CD8-positive, alpha-beta memory T cell (primary cell): ENCODE data around the gene SDK1. TPM values are rescaled to one million over a fixed set of nuclear protein-coding genes. Genes with fewer than 3 reads are reported as not detected.

Source experiments
- CTCF ChIA-PET: fragments of 350-600 bp; sonication (Branson Sonifier 250); formaldehyde crosslinking; loops from one replicate; lab custom pipeline; 2021; ENCODE audit warnings: antibody characterized with exemption; lab: Charles Lee
- POLR2A ChIA-PET: fragments of 350-600 bp; sonication (Branson Sonifier 250); formaldehyde crosslinking; loops from one replicate; lab custom pipeline; 2021; ENCODE audit warnings: antibody characterized with exemption; lab: Charles Lee
- DNase-seq, 5 donors: peaks; one replicate each; pipeline versions ENCODE4 v3.0.0 to v3.0.0-alpha.2; 2020 to 2022; ENCODE audit warnings: mixed read lengths in 1 of 5
- H3K27ac ChIP-seq: one replicate; pipeline ENCODE4 v1.7.0; 2013; ENCODE audit warnings: low read depth, mild to moderate bottlenecking, low read length, moderate library complexity
- H3K27me3 ChIP-seq: 2 replicates; pipeline ENCODE4 v1.7.0; 2013; ENCODE audit warnings: low read length, mild to moderate bottlenecking; ENCODE audit not compliant: insufficient read depth, poor library complexity, severe bottlenecking
- H3K36me3 ChIP-seq: 2 replicates; pipeline ENCODE4 v1.7.0; 2013; ENCODE audit warnings: mild to moderate bottlenecking, low read length, moderate library complexity; ENCODE audit not compliant: insufficient read depth
- H3K4me1 ChIP-seq: 2 replicates; pipeline ENCODE4 v1.7.0; 2013; ENCODE audit warnings: mild to moderate bottlenecking, low read length, moderate library complexity; ENCODE audit not compliant: insufficient read depth
- H3K4me3 ChIP-seq: 2 replicates; pipeline ENCODE4 v1.7.0; 2013; ENCODE audit warnings: mild to moderate bottlenecking, low read length
- H3K9me3 ChIP-seq: 2 replicates; pipeline ENCODE4 v1.7.0; 2013; ENCODE audit warnings: mild to moderate bottlenecking, low read length
- H3K27ac Mint-ChIP-seq, 8 donors: one replicate each; pipeline ENCODE4 v1.8.0; 2020 to 2021; ENCODE audit warnings: mixed read lengths in 8 of 8, mild to moderate bottlenecking in 6 of 8, inconsistent platforms in 3 of 8, moderate library complexity in 3 of 8
- H3K27me3 Mint-ChIP-seq, 2 donors: one replicate each; pipeline ENCODE4 v1.8.0; 2020 to 2021; ENCODE audit warnings: mixed read lengths in 2 of 2, mild to moderate bottlenecking in 1 of 2, moderate library complexity in 1 of 2
- H3K36me3 Mint-ChIP-seq, 3 donors: one replicate each; pipeline ENCODE4 v1.8.0; 2020 to 2021; ENCODE audit warnings: mixed read lengths in 3 of 3, inconsistent platforms in 1 of 3, mild to moderate bottlenecking in 1 of 3
- H3K4me1 Mint-ChIP-seq, 3 donors: one replicate each; pipeline ENCODE4 v1.8.0; 2020 to 2021; ENCODE audit warnings: mixed read lengths in 3 of 3, inconsistent platforms in 1 of 3, mild to moderate bottlenecking in 1 of 3
- H3K4me3 Mint-ChIP-seq, 7 donors: one replicate each; pipeline ENCODE4 v1.8.0; 2020 to 2021; ENCODE audit warnings: mixed read lengths in 7 of 7, mild to moderate bottlenecking in 6 of 7, moderate library complexity in 4 of 7, inconsistent platforms in 2 of 7
- H3K9me3 Mint-ChIP-seq, 5 donors: one replicate each; pipeline ENCODE4 v1.8.0; 2020 to 2022; ENCODE audit warnings: mixed read lengths in 5 of 5, mild to moderate bottlenecking in 3 of 5, moderate library complexity in 2 of 5, inconsistent platforms in 1 of 5
- polyA plus RNA-seq: library from polyadenylated mRNA; unstranded; fragments of 300-500 nt; fragmentation: Illumina TruSeq; gene quantifications from one replicate; pipeline ENCODE4 v1.2.3, GENCODE V29; 2021
- total RNA-seq, 2 experiments: library from RNA; stranded (reverse); gene quantifications; one replicate each; pipeline ENCODE4 v1.2.3, GENCODE V29; 2021

Gene SDK1
- total and polyA plus RNA-seq, 3 experiments from 2014 or later = 0.04 TPM; not detected in 1

DNA sequence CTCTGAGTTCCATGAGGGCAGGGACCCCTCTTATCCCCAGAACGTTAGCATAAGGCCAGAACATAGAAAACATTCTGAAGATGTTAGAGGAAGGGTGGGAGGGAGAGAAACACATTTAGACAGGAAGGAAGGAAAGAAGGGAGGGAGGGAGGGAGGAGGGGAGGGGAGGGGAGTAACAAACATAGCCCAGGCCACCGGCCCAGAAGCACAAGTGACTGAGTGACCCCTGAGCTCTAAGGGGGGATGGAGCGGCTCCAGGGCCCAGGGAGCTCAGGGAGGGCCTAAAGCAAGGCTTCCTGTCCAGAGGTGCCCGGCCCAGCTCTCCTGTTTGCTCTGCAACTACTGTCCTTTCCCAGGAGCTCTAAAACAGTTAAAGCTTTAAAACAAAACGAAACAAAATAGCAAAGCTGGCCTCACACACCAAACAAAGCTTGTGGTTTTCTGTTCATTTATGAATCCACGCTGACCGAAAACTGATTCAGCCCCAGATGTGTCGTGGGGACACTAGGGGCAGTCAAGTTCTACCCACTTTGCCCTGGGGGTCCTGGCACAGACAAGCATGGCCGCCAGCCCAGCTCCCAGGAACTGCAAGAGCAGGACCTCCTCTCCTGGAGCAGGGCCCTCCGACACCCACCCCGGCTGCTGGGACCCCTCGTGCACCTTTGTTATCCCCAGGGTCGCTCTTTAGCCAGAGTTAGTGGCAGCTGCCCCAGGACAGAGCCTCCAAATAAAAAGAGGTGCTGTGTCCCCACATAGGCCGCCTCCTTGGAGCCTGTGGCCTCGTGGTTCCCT is 884.9 kb downstream of the SDK1 start:
- Mint-ChIP-seq H3K9me3 (peaks cover 0 to 2% (median 0%) of the 10 kb centered on the region in 5 donors), H3K36me3 (no peaks in the 10 kb centered on the region), H3K27me3 (no peaks in the 10 kb centered on the region), H3K4me3 (no peak overlapping the region), H3K4me1 (no peaks in the 10 kb centered on the region), H3K27ac (no peak overlapping the region)
- no peaks in the 10 kb centered on the region for H3K4me1 ChIP-seq
- H3K27ac ChIP-seq = no peak overlapping the region
- H3K27me3 ChIP-seq = no peaks in the 10 kb centered on the region
- POLR2A ChIA-PET = no interaction called here
- no peak for DNase-seq
- CTCF ChIA-PET = no interaction called here
- H3K9me3 ChIP-seq = no peaks in the 10 kb centered on the region
- H3K36me3 ChIP-seq = no peaks in the 10 kb centered on the region
- no peak overlapping the region for H3K4me3 ChIP-seq

DNA sequence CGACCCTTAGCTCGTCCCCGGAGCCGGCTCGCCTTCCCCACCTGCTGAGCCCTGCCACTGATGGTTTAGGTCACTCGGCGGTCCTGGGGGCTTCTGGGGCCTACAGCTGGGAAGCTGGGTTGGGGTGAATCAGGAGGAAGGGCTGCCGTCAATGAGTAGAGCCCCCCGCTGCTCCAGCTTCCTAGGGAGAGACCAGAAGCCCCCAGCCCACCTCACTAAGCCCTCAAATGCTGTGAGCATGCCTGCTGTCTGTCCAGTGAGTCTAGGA is 885.4 kb downstream of the SDK1 start:
- Histone ChIP-seq H3K4me3 (no peak overlapping the region), H3K27me3 (no peaks in the 10 kb centered on the region), H3K9me3 (no peaks in the 10 kb centered on the region), H3K36me3 (no peaks in the 10 kb centered on the region), H3K27ac (no peak overlapping the region), H3K4me1 (no peaks in the 10 kb centered on the region)
- no peaks in the 10 kb centered on the region for H3K36me3 Mint-ChIP-seq
- peaks cover 0 to 2% (median 0%) of the 10 kb centered on the region in 5 donors for H3K9me3 Mint-ChIP-seq
- no peaks in the 10 kb centered on the region for H3K27me3 Mint-ChIP-seq
- no peak overlapping the region for H3K4me3 Mint-ChIP-seq
- DNase-seq = no peak
- H3K4me1 Mint-ChIP-seq = no peaks in the 10 kb centered on the region
- ChIA-PET POLR2A (no interaction called here), CTCF (no interaction called here)
- H3K27ac Mint-ChIP-seq = no peak overlapping the region

DNA sequence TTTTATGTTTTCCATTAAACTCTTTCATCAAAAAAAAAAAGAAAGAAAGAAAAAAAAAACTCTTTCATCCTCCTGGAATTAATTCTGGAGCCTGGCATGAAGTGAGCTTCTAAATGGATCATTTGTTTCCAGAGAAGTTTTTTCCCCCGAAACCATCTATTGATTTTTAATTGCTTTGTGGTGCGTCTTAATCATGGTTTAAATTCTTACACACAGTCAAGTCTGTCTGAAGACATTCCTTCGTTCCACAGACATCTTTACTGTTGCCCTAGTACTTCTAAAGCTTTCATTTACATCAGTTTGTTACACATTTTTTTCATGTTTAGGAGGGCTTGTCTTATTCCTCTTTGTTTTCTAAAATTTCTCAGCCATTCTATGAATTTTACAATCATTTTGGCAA is 887.6 kb downstream of the SDK1 start:
- no peak for DNase-seq

DNA sequence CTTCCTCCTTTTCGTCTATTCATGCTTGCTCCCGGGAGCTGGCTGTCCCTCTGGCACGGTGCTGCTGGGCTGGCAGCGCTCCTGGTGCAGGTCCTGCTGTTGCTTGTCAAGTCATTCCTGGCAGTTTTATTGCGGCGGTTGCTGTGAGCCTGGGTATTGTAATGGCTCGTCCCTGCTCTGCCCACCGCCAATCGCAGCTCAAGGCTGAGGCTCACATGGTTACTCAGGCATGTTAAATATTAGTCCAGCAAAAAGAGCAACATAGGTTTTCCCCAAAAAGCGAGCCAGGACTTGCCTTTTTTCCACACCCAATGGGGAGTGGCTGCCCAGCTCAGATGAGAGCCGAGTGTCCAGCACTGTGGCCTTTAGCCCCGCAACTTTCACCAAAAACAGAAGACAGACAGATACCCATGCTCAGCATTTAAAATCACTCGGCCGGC is 888.1 kb downstream of the SDK1 start:
- CTCF ChIA-PET = no interaction called here
- Mint-ChIP-seq H3K9me3 (no peaks in the 10 kb centered on the region), H3K4me1 (no peaks in the 10 kb centered on the region), H3K27me3 (no peaks in the 10 kb centered on the region), H3K36me3 (no peaks in the 10 kb centered on the region), H3K4me3 (no peak overlapping the region), H3K27ac (no peak overlapping the region)
- Histone ChIP-seq H3K4me3 (no peak overlapping the region), H3K4me1 (no peaks in the 10 kb centered on the region), H3K36me3 (no peaks in the 10 kb centered on the region), H3K27ac (no peak overlapping the region), H3K27me3 (no peaks in the 10 kb centered on the region), H3K9me3 (no peaks in the 10 kb centered on the region)
- POLR2A ChIA-PET = no interaction called here
- no peak for DNase-seq

More for the DNA sequence above, 887.6 kb downstream of the SDK1 start:
- Mint-ChIP-seq H3K27me3 (no peaks in the 10 kb centered on the region), H3K9me3 (no peaks in the 10 kb centered on the region), H3K27ac (no peak overlapping the region), H3K4me1 (no peaks in the 10 kb centered on the region), H3K36me3 (no peaks in the 10 kb centered on the region), H3K4me3 (no peak overlapping the region)
- H3K4me1 ChIP-seq = no peaks in the 10 kb centered on the region
- POLR2A ChIA-PET = no interaction called here
- H3K36me3 ChIP-seq = no peaks in the 10 kb centered on the region
- CTCF ChIA-PET = no interaction called here
- H3K4me3 ChIP-seq = no peak overlapping the region
- H3K27me3 ChIP-seq = no peaks in the 10 kb centered on the region
- H3K27ac ChIP-seq = no peak overlapping the region
- H3K9me3 ChIP-seq = no peaks in the 10 kb centered on the region

DNA sequence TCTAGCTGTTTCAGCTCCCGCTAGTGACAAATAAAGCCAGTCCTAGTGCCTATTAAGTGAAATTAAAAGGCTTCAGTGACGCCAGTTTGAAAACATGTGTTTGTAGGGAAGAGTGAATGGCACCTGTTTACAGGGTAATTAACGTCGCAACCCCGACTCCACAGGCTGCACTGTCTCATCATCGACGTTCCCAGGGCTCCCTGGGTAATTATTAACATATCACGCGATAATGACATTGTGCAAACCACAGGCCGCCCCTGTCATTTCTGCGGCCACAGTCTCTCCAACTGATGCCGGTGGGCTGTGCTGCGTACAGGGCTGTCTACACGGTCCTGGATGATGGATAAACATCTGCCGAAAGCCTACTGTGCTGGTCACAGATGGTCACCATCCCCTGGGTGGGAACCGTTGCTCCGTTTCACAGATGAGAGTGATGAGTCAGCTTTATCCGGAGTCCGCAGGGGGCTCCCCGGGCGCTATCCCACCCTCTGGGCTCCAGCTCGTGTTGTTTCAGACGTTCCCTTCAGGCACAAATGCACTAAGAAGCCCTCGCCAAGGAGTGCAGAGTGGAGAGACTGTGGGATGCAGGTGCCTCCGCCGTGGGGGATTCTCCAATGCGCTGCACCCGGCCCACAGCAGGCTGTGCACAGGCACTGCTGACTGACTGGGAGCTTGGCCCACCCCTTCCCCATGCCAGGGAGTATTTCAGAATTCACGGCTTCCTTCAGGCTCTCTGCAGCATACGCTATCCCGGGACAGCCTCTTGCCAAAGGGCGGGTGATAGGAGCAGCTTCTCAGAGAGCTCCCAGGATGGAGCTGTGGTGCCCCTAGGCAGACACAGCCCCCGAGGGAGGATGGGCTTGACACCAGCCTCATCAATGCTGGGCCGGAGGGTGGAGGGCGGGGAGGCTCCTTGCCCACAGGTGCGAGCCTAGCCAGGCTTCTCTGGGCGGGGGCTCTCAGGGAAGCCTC is 889.2 kb downstream of the SDK1 start:
- H3K4me1 Mint-ChIP-seq = no peaks in the 10 kb centered on the region
- DNase-seq = no peak
- CTCF ChIA-PET = no interaction called here
- Histone ChIP-seq H3K36me3 (no peaks in the 10 kb centered on the region), H3K4me1 (no peaks in the 10 kb centered on the region), H3K27ac (no peak overlapping the region), H3K4me3 (no peak overlapping the region), H3K27me3 (no peaks in the 10 kb centered on the region), H3K9me3 (no peaks in the 10 kb centered on the region)
- H3K27ac Mint-ChIP-seq = no peak overlapping the region
- no peaks in the 10 kb centered on the region for H3K9me3 Mint-ChIP-seq
- H3K27me3 Mint-ChIP-seq = no peaks in the 10 kb centered on the region
- no peak overlapping the region for H3K4me3 Mint-ChIP-seq
- POLR2A ChIA-PET = interaction anchor here (0.7 kb wide), 1 partner anchor 305 kb away, joined by 4 read pairs; no protein-coding TSS in a partner anchor
- H3K36me3 Mint-ChIP-seq = no peaks in the 10 kb centered on the region

DNA sequence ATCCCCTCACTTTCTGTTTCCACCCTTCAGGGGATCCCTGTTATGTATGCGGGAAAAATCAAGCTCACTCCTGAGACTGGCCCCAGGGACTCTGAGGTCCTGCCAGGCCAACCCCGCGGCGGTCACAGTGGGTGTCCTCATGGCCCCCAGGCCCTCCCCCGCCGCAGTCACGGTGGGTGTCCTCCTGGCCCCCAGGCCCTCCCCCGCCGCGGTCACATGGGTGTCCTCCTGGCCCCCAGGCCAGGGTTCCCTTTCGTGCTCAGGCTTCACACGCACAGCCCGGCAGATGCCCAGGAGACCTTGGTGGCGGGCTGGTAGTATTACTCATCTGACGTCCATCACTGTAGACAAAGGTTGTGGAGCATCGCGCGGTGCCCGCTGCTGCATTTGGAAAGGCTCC is 890.0 kb downstream of the SDK1 start:
- Histone ChIP-seq H3K4me1 (no peaks in the 10 kb centered on the region), H3K9me3 (no peaks in the 10 kb centered on the region), H3K27ac (no peak overlapping the region), H3K4me3 (no peak overlapping the region), H3K27me3 (no peaks in the 10 kb centered on the region), H3K36me3 (no peaks in the 10 kb centered on the region)
- DNase-seq = no peak
- Mint-ChIP-seq H3K27me3 (peaks cover 0 to under 1% of the 10 kb centered on the region in 2 donors), H3K4me3 (no peak overlapping the region), H3K4me1 (no peaks in the 10 kb centered on the region), H3K9me3 (no peaks in the 10 kb centered on the region), H3K27ac (no peak overlapping the region), H3K36me3 (no peaks in the 10 kb centered on the region)
- POLR2A ChIA-PET = no interaction called here
- CTCF ChIA-PET = no interaction called here

DNA sequence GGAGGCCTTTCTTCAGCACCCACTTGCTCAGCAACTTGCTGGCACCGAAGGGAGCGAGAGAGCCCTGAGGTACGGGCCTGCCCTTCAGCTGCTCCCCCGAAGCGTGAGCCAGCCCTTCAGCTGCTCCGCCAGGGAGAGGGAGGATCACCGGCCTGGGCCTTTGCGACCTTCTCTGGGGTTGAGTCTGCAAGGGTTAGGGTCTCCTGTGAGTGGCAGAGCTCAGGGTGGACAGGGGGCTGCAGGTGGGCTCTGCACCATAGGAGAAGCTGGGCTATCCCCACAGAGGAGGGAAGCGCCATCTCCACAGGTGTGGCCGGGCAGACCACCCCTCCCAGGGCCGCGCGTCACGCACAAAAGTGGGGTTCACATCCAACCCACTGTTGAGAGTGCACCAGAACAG is 890.5 kb downstream of the SDK1 start:
- no peak overlapping the region for H3K4me3 ChIP-seq
- H3K27me3 Mint-ChIP-seq = peaks cover 0 to 1% of the 10 kb centered on the region in 2 donors
- H3K27me3 ChIP-seq = no peaks in the 10 kb centered on the region
- no peaks in the 10 kb centered on the region for H3K9me3 ChIP-seq
- no peak overlapping the region for H3K27ac ChIP-seq
- H3K4me1 ChIP-seq = no peaks in the 10 kb centered on the region
- H3K9me3 Mint-ChIP-seq = no peaks in the 10 kb centered on the region
- H3K27ac Mint-ChIP-seq = no peak overlapping the region
- H3K4me3 Mint-ChIP-seq = no peak overlapping the region
- POLR2A ChIA-PET = no interaction called here
- CTCF ChIA-PET = no interaction called here
- no peaks in the 10 kb centered on the region for H3K36me3 Mint-ChIP-seq
- H3K36me3 ChIP-seq = no peaks in the 10 kb centered on the region
- DNase-seq = no peak
- H3K4me1 Mint-ChIP-seq = no peaks in the 10 kb centered on the region

DNA sequence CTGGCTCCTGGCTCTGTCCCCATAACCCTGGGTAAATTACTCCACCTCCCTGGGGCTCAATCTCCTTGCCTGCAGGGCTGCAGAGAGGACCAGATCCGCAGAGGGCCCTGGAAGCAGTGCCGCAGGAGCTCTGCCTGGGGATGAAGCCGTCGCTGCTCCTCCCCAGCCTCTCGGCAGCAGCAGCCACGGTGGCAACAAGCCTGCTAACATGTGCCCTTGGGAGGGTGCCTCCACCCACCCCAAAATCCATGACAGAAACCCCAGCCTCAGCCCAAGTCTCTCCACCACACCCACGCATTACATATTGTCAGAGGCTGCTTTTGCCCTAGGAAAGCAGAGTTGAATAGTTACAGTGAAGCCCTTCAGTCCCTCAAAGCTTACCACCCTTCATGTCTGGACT is 894.6 kb downstream of the SDK1 start:
- H3K4me1 ChIP-seq = no peaks in the 10 kb centered on the region
- ChIA-PET CTCF (no interaction called here), POLR2A (no interaction called here)
- H3K27ac ChIP-seq = no peak overlapping the region
- H3K36me3 ChIP-seq = no peaks in the 10 kb centered on the region
- no peak overlapping the region for H3K4me3 ChIP-seq
- no peak overlapping the region for H3K27ac Mint-ChIP-seq
- H3K9me3 ChIP-seq = no peaks in the 10 kb centered on the region
- peaks cover 0 to 4% of the 10 kb centered on the region in 2 donors for H3K27me3 Mint-ChIP-seq
- H3K36me3 Mint-ChIP-seq = no peaks in the 10 kb centered on the region
- DNase-seq = no peak
- no peak overlapping the region for H3K4me3 Mint-ChIP-seq
- H3K27me3 ChIP-seq = no peaks in the 10 kb centered on the region
- no peaks in the 10 kb centered on the region for H3K9me3 Mint-ChIP-seq
- H3K4me1 Mint-ChIP-seq = no peaks in the 10 kb centered on the region
